Measurements from ENCODE around the gene GYS2. TPM values are rescaled to one million over a fixed set of nuclear protein-coding genes. Genes with fewer than 3 reads are reported as not detected.

Gene GYS2
- total RNA-seq, 4 donors from 2014 or later, result not detected

DNA sequence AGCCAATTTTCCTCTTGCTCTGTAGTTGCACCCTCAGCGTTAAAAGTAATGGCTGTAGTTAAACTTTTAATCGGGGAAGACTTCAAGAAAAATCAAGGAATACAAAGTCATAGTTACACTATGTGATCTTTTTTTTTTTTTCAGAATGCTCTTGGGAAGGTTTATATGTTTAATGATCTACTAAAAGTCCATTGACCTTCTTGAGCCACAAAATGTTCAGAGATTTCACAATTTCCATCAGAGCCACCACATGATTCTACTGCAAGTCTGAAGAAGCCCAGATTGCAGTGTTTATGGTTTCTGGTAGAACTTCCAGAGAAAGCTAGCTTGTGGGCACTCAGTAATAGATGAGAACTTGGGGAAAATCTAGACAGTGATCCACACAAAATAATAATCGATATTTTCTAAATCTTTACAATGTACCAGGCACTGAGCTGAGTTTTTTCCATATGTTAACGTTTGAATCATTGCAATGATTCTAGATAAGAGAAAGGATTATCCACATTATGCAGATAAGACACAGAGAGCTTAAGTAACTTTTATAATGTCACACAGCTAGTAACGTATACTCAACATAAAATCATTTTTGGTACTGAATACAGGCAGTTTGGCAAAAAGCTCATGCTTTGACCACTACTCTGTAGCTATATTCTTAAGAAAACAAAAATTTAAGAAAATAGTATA is 38.3 kb downstream of the GYS2 start:
- Histone ChIP-seq H3K36me3 (no peaks in the 10 kb centered on the region), H3K4me3 (no peak overlapping the region), H3K4me1 (no peaks in the 10 kb centered on the region), H3K27me3 (no peaks in the 10 kb centered on the region), H3K9me3 (no peaks in the 10 kb centered on the region), H3K27ac (replicated peaks in 1 of 4) (no peak overlapping the region)
- no peak for DNase-seq (ENCODE audit: extremely low spot score)
- intact Hi-C loops (cut with DNase I), result no loop called here
- TF ChIP-seq POLR2AphosphoS5 (IDR thresholded peaks at IDR 0.05) (no peak), POLR2A (IDR thresholded peaks at IDR 0.05; ENCODE audit: low read depth) (no peak)
- TF ChIP-seq, protein P1, sequence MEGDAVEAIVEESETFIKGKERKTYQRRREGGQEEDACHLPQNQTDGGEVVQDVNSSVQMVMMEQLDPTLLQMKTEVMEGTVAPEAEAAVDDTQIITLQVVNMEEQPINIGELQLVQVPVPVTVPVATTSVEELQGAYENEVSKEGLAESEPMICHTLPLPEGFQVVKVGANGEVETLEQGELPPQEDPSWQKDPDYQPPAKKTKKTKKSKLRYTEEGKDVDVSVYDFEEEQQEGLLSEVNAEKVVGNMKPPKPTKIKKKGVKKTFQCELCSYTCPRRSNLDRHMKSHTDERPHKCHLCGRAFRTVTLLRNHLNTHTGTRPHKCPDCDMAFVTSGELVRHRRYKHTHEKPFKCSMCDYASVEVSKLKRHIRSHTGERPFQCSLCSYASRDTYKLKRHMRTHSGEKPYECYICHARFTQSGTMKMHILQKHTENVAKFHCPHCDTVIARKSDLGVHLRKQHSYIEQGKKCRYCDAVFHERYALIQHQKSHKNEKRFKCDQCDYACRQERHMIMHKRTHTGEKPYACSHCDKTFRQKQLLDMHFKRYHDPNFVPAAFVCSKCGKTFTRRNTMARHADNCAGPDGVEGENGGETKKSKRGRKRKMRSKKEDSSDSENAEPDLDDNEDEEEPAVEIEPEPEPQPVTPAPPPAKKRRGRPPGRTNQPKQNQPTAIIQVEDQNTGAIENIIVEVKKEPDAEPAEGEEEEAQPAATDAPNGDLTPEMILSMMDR (IDR thresholded peaks at IDR 0.05), result no peak
- 86% methylated on average over 5 of the region's 5 CpGs for WGBS

DNA sequence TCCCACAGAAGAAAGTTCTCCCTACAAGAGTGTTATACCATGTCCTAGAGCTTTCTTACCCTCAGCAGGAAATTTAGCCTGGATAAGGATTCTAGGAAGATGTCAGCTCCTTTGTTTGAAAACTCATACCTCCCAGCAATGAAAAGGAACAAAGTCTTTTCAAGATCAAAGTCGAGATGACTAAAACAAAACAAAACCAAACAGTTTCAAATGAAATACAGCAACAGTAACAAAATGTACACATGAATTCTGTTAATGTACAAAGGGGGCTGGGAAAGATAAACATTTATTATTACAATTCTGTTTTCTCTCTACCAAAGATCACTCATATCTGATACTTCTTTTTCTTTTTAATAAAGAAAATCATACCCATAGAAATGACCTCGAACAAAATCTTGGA is 41.8 kb downstream of the GYS2 start:
- H3K4me3 ChIP-seq, result no peak overlapping the region
- no peak for TF ChIP-seq EP300 (IDR thresholded peaks at IDR 0.05)
- no peak for TF ChIP-seq POLR2A (IDR thresholded peaks at IDR 0.05; ENCODE audit: low read depth)
- TF ChIP-seq, protein P1 (IDR thresholded peaks at IDR 0.05), result no peak
- no peak for TF ChIP-seq POLR2AphosphoS5 (IDR thresholded peaks at IDR 0.05)
- no peak for DNase-seq (ENCODE audit: extremely low spot score)
- H3K4me1 ChIP-seq, result no peaks in the 10 kb centered on the region
- WGBS, result 63% methylated on average over 2 of the region's 2 CpGs
- H3K27ac ChIP-seq (replicated peaks in 1 of 4), result no peak overlapping the region
- no peaks in the 10 kb centered on the region for H3K27me3 ChIP-seq
- H3K9me3 ChIP-seq, result no peaks in the 10 kb centered on the region
- H3K36me3 ChIP-seq, result no peaks in the 10 kb centered on the region
- intact Hi-C loops (cut with DNase I), result no loop called here

DNA sequence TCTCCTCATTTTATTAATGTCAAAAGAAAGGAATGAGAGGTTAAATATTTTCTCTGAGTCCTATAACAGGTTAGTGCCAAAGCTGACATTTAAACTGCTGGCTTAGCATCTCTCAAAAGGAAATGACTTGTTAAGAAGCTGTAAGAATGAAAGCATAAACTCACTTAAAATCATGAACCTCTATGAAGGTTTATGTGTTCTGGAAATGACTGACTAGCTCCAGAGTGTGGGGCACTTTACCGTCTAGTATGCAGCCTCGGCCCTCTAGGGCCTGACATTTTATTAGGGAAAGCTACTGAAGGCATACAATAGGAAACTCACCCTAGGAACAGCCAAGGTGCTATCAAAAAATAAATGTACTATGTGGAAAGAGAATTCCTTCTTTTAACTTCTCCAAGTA is 43.5 kb downstream of the GYS2 start:
- intact Hi-C loops (cut with DNase I), result no loop called here
- TF ChIP-seq EP300 (IDR thresholded peaks at IDR 0.05) (no peak), POLR2A (IDR thresholded peaks at IDR 0.05; ENCODE audit: low read depth) (no peak)
- WGBS, result 57% methylated on average over 2 of the region's 2 CpGs

DNA sequence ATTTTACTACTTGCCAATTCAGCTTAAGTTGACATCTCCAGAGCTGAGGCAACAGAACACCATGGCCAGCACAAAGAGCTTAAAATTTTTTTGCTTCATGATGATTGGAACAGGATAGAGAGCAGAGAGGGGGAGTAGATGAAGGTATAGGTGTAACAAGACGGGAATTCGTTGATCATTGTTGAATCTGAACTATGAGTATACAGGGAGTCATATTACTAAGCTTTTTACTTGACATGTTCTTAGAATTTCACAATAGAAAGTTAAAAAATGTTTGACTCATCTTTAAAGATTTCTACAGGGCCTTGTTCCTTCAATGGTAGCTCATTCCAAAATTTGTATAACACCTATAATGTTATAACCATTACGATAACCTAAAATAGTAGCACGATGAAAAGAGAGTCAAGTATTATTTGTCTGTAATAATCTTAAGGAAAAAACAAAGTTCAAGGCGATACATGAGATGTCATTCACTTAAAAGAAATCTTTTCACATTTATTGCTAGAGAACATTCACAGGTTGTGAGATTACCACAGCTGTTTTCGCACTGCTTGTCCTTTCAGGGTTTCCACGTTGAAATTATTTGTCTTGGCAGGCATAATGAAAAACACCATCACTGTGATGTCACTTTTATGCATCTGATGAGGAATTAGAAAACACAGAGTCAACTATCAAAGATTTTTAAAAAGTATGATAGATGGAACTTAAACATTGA is 44.6 kb downstream of the GYS2 start:
- H3K27me3 ChIP-seq, result no peaks in the 10 kb centered on the region
- no peak overlapping the region for H3K27ac ChIP-seq (replicated peaks in 1 of 4)
- no peaks in the 10 kb centered on the region for H3K9me3 ChIP-seq
- DNase-seq (ENCODE audit: extremely low spot score), result no peak
- no peak for TF ChIP-seq EP300 (IDR thresholded peaks at IDR 0.05)
- TF ChIP-seq, protein P1 (IDR thresholded peaks at IDR 0.05), result no peak
- H3K4me3 ChIP-seq, result no peak overlapping the region
- WGBS, result 71% methylated on average over 7 of the region's 7 CpGs
- intact Hi-C loops (cut with DNase I), result no loop called here
- no peaks in the 10 kb centered on the region for H3K36me3 ChIP-seq
- H3K4me1 ChIP-seq, result no peaks in the 10 kb centered on the region

More for the DNA sequence above, 43.5 kb downstream of the GYS2 start:
- Histone ChIP-seq H3K27me3 (no peaks in the 10 kb centered on the region), H3K4me1 (no peaks in the 10 kb centered on the region), H3K4me3 (no peak overlapping the region), H3K9me3 (no peaks in the 10 kb centered on the region), H3K27ac (replicated peaks in 1 of 4) (no peak overlapping the region), H3K36me3 (no peaks in the 10 kb centered on the region)
- no peak for DNase-seq (ENCODE audit: extremely low spot score)

DNA sequence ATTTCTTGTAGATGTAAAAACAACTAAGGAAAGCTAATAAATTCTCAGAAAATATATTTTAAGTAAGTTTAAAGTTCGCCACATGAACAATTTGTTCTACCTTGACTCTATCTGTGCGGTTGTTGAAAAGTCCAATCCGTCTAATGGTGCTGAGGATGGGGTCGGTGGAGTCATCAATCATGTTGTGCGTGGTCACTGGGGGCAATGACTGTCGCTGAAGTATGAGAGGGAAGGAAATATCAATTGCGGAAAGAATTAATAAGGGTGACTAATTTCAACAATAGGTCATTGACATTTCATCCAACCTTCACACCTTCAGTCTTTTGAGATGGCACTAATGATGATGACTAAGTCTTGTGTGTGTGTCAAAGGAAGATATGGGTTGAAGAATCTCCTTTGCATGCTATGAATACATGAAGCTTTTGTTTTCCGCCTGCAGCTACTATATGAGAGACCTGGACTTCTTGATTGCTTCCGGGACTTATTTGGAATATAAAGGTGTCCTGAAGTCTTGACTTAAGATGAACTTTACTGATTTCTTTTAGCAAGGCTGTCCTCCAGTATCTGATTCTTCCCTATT is 46.5 kb downstream of the GYS2 start:
- no peak overlapping the region for H3K27ac ChIP-seq (replicated peaks in 1 of 4)
- TF ChIP-seq POLR2AphosphoS5 (IDR thresholded peaks at IDR 0.05) (no peak), EP300 (IDR thresholded peaks at IDR 0.05) (no peak), POLR2A (IDR thresholded peaks at IDR 0.05; ENCODE audit: low read depth) (no peak)
- TF ChIP-seq, protein P1 (IDR thresholded peaks at IDR 0.05), result no peak
- no peak for DNase-seq (ENCODE audit: extremely low spot score)
- H3K4me1 ChIP-seq, result no peaks in the 10 kb centered on the region
- intact Hi-C loops (cut with DNase I), result no loop called here
- H3K36me3 ChIP-seq, result no peaks in the 10 kb centered on the region
- H3K9me3 ChIP-seq, result no peaks in the 10 kb centered on the region
- H3K4me3 ChIP-seq, result no peak overlapping the region
- H3K27me3 ChIP-seq, result no peaks in the 10 kb centered on the region
- 80% methylated on average over 9 of the region's 9 CpGs for WGBS
